HG03558 (cell line): Measurements from ENCODE around the gene MYBL2.
A peak's percentile ranks its signal among the peaks of the same experiment; 100 is the strongest.

Source experiments
- ATAC-seq: cut with Tn5 transposase; IDR thresholded peaks from one replicate; pipeline ENCODE4 v1.9.1; 2021; ENCODE audit warnings: moderate number of reproducible peaks; ENCODE audit not compliant: unreplicated experiment; ENCODE audit errors: extremely low read depth

The MYBL2 gene

DNA sequence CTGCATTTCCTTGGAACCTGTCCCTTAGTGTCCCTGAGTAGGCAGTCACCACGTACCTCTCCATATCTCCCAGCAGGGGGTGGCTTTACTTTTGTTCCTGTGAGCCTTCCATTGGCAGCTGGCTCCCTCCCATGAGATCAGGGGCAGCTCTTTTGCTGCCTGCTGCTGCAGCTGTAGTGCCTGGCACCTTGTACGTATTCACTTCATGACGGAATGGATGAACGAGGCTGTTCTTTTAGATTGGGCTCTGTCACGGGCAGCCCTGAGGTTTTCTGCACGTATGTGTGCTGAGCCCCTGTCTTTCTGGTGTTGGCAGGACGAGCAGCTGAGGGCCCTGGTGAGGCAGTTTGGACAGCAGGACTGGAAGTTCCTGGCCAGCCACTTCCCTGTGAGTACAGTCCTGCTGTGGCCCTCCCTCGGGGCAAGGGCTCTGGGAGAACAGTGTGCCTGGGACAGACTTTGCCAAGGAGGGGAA lies 14.6 kb downstream of the MYBL2 start:
- no peak for ATAC-seq

DNA sequence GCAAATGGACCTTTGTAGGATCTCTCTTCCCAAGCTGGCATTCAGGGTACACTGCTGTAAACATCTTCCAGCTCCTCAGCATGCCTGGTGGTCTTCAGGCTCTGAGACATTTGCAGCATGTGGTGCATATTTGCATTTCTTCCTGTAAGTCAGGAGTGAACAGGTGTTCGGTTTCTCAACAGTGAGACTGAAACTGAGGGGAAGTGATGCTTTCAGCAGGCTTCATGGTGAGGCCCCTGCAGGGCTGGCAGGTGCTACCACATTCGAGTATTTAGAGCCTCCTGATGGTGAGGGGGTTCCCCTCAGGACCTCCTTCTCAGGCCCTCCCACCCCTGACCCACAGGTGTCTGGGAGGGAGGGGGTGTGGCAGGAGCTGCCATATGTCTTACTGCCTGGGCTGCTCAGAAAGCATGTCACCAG lies 15.1 kb downstream of the MYBL2 start:
- peak; percentile 86 for ATAC-seq

DNA sequence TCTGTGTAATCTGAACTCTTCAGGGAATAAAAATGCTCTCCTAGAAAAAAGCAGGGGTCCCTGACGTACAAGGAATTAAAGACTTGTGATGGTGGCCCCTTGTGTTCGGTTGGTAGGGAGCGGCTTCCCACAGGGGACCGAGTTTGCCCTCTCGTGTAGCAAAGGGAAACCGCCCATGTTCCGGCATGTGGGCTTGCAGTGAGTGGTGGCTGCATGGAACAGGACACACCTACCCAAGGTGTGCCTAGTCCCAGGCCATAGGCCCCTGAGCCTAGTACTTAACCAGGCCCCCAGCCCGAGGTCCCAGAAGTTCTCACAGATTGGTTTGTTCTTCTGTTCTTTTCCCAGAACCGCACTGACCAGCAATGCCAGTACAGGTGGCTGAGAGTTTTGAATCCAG lies 15.5 kb downstream of the MYBL2 start:
- peak; percentile 7 for ATAC-seq

DNA sequence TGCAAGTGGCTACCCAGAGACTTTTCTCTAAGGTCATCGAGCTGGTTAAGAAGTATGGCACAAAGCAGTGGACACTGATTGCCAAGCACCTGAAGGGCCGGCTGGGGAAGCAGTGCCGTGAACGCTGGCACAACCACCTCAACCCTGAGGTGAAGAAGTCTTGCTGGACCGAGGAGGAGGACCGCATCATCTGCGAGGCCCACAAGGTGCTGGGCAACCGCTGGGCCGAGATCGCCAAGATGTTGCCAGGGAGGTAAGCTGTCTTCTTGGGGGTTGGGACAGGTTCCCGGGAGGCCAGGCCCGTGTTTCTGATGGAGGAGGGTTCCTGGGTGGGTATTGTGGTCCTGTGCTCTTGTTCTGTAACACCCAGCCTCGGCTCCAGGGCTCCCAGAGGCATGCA lies 19.9 kb downstream of the MYBL2 start:
- no peak for ATAC-seq

DNA sequence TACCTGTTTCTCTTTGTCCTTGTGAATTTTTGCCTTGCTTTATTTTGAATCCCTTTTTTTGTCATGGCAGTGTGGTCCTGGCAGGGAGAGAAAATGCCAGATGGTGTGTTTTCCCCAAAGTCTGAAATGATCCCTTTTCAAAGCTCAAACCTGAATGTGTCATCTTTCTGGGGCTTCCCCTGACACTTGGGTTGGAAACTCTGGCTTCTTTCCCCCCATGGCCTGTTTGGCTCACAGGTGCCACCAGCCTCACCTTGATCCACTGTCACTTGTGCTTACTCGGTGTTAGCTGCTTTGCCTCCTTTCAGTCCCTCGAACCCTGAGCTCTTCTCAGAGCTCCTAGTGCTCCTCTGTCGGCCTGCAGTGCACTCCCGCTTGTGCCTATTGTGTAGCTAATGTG lies 22.3 kb downstream of the MYBL2 start:
- ATAC-seq = no peak

DNA sequence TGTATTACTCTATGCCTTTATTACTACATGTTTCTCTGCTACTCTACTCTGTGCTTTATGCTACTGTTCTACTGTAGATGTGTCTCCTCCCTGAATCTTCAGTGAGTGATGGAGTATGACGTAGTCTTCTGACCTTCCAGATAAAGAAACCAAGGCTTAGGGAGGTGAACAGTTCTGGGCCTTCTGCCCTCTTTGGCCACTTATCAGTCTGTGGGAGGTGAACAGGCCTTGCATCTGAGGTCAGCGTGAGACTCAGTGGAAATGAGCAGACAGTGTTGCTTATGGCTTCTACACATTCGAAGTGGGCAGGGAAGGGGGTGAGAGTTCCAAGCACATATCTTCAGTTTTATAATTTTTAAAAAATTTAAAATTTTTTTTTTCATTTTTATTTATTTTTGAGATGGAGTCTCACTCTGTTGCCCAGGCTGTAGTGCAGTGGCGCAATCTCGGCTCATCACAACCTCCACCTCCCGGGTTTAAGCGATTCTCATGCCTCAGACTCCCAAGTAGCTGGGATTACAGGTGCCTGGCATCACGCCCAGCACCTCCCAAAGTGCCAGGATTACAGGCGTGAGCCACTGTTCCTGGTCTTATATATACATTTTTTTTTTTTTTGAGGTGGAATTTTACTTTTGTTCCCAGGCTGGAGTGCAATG lies 24.2 kb downstream of the MYBL2 start:
- ATAC-seq = no peak

DNA sequence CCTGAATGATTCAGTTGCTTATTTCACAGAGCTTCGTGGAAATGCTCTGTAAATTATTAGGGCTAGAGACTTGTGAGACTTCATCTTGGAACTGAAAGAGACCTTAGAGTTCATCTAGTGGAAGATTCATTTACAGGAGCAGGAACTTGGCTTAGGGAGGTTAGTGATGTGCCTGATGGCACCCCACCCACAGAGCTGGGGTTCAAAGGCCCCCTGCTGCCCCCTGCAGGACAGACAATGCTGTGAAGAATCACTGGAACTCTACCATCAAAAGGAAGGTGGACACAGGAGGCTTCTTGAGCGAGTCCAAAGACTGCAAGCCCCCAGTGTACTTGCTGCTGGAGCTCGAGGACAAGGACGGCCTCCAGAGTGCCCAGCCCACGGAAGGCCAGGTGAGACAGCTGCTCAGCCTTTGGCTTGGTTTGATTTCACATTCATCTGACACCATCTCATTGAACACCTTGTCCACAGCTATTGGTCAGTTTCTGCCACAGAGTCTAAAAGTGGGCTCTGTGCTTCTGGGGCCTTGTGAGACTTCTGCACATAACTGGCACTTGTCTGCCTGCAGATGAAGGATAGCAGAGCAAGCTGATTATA lies 25.1 kb downstream of the MYBL2 start:
- ATAC-seq = no peak

DNA sequence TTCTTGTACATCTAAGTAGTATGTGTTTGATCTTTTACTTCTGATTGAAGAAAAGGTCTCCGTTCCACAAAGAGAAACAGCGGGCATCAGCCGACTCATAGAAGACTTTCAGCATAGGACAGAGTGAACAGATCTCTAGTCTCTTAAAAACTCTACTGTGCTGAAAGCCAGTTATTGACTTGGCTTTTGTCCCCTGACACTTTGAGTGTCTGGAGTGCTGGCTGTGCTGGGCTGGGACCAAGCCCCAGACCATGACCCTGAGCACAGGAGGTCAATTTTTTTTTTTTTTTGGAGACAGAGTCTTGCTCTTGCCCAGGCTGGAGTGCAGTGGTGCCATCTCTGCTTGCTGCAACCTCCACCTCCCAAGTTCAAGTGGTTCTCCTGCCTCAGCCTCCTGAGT lies 27.8 kb downstream of the MYBL2 start:
- ATAC-seq = no peak

DNA sequence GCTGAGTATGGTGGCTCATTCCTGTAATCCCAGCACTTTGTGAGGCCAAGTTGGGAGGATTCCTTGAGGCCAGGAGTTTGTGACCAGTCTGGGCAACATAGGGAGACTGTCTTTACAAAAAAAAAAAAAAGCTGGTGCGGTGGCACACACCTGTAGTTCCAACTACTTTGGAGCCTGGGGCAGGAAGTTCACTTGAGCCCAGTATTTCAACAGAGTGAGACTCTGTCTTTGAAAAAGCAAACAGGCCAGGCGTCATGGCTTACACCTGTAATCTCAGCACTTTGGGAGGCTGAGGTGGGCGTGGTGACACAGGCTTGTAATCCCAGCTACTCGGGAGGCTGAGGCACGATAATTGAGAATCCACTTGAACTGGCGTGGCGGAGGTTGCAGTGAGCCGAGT lies 28.7 kb downstream of the MYBL2 start:
- no peak for ATAC-seq

DNA sequence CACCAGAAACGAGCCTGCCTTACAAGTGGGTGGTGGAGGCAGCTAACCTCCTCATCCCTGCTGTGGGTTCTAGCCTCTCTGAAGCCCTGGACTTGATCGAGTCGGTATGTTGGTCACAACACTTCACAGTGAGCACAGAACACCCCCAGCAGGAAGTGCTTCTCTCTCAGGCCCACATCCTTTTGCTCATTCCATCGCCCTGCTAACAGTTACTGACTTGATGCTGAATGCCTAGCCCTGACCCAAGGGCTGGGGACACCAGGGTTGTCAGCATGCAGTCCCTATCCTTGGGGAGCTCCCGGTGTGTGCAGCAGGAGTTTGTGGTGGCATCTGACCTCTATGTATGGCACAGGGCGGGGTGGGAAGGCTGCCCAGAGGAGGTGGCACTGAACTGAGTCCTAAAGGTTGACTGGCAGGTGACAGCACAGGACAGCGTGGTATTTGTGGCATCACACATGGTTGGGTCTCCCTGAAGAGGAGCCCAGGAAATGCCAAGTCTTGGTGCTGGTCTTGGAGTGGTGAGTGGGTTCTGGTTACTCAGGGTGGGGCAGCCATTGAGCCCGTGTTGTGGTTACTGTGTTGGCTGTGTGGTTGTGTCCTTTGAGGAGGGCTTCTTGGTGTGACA lies 33.1 kb downstream of the MYBL2 start:
- no peak for ATAC-seq

DNA sequence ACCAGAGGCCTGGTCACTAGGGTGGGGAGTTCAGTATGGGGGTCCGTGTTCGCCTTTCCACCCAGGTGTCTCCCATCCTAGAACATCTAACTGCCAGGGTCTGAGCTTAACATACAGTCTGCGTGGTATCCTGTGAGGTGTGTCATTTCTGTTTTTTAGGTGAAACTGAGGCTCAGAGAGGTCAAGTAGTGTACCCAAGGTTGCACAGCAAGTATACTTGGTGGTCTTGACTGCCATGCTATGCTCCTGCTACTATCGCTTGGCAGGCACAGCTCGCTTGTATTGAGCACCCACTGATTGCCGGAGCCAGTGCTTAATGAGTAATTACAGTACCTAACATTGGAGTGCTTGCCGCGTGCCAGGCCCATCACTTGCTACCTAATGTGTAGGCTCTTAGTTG lies 33.7 kb downstream of the MYBL2 start:
- ATAC-seq = no peak

DNA sequence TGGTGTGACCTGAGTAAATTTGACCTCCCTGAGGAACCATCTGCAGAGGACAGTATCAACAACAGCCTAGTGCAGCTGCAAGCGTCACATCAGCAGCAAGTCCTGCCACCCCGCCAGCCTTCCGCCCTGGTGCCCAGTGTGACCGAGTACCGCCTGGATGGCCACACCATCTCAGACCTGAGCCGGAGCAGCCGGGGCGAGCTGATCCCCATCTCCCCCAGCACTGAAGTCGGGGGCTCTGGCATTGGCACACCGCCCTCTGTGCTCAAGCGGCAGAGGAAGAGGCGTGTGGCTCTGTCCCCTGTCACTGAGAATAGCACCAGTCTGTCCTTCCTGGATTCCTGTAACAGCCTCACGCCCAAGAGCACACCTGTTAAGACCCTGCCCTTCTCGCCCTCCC lies 35.6 kb downstream of the MYBL2 start:
- ATAC-seq = no peak

DNA sequence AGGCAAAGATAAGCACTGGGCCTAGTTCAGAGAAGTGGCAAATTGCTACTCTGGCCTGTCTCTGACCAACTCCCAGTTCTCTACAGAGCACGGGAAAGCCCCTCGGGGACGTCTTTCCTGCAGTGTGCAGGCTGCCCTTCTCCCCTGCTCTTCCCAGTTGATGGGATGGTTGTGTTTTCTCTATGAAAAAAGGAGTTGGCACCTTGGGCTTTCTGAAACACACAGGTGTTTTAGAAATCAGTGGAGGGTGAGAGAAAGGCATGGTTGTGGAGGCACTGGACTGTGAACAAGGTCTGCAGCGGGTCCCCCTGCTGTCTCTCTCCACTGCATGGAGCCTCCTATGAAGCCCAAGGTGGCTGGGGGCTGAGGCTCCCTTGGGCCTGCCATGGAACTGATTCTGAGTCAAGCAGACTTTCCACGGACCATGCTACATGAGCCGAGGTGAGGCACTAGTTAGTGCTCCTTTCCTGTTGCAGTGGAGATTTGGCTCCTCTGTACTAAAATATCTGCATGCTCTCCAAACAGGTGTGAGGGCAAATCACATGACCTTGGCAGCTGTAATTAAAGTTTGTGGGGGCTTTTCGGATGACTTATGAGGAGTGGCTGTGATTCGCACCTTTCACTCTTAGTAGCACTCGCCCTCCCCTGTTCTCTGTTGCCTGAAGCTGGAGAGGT lies 43.6 kb downstream of the MYBL2 start:
- peak; percentile 45 for ATAC-seq

DNA sequence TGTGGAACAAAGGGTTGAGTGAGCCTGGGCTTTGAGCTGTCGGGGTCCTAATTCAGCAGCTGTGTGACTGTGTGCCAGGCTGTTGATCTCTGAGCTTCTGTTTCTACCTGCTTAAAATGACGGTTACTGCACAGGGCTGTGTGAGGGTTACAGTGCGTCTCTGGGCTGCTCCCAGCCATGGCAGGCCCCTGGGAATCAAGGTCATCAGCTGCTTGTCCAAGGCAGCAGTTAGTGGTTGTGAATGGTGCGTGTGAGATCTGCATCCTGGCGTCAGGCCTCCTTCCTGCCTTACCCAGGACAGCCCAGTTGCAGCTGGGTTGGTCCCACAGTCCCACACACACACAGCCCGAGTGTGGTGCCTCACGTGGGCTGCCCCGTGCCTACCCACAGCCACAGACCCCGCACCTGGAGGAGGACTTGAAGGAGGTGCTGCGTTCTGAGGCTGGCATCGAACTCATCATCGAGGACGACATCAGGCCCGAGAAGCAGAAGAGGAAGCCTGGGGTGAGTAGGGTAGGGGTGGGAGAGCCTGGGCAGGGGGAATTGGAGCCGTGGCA lies 44.3 kb downstream of the MYBL2 start:
- ATAC-seq = no peak

DNA sequence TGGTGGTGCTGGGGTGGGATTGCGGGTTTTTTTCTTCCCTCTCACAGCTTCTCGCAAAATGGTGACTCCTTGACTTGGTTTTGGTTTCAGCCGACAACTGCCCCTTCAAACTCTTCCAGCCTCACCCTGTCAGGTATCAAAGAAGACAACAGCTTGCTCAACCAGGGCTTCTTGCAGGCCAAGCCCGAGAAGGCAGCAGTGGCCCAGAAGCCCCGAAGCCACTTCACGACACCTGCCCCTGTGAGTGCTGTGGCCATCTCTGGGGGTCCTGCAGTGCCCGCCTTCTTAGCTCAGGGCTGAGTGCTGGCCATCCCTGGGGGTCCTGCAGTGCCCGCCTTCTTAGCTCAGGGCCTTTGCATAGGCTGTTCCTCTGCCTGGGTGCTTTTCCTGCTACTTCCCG lies 48.1 kb downstream of the MYBL2 start:
- no peak for ATAC-seq

DNA sequence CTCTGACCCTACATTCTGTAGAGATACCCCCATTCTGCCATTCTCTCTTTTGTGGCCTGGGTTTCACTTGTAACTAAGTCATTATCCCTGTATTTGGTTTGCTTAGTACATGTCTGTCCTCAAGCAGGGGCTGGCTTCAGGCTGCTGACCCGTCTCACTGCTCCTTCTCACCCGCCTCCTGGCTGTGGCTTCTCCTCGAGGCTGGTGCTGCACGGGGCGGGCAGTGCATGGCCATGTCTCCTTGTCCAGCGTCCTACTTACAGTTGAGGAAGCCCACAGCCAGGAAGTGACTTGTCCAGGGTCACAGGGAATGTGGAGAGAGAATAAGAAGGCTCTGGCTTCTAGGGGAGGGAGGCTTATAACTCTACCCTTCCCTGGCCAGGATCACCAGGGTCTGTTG lies 48.6 kb downstream of the MYBL2 start:
- ATAC-seq = no peak

DNA sequence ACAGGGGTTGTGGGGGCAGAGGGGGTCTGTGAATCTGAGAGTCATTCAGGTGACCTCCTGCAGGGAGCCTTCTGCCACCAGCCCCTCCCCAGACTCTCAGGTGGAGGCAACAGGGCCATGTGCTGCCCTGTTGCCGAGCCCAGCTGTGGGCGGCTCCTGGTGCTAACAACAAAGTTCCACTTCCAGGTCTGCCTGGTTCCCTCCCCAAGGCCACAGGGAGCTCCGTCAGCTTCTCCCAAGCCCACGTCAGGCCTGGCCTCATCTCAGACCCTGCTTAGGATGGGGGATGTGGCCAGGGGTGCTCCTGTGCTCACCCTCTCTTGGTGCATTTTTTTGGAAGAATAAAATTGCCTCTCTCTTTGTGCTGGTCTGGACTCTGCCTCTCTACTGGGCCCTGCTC lies 49.2 kb downstream of the MYBL2 start:
- ATAC-seq = no peak

DNA sequence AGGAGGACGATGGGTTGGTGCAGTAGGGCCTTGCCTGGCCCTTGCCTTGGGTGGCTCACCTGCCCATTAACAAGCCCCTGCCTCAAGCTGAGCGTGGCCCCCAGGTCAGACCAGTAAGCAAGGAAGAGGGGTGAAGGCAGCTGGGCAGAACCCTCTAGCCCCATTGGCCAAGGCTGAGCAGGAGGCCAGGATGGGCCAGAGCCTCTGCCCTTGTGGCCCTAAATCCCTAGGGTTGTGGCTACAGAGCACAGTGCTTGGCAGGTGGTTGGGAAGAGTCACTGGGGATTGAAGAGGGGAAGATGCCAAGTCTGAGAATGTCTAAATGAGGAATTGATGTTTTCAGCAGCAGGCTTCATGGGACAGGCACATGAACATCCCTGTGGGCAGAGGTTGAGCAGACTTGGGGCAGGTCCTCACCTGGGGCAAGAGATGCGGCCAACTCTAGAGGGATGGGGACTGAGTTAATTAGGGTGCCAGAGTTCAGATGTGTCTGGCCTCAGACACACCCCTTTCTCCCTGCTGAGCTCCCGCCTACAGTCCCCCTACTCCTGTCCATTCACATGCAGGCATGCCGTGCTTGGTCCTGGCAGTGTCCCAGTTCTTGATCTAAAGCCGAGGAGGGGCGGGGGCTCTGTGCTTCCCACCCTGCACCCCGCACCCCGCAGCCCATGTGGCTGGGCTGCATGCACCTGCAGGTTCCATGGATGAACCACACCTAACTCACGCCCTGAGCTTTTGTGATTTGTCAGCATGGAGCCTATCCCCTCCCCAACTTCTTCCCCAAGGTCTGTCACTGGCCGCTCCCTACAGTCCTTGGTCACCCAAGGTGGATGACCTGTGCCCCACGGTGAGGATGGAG lies 50.1 kb downstream of the MYBL2 start:
- ATAC-seq = no peak

DNA sequence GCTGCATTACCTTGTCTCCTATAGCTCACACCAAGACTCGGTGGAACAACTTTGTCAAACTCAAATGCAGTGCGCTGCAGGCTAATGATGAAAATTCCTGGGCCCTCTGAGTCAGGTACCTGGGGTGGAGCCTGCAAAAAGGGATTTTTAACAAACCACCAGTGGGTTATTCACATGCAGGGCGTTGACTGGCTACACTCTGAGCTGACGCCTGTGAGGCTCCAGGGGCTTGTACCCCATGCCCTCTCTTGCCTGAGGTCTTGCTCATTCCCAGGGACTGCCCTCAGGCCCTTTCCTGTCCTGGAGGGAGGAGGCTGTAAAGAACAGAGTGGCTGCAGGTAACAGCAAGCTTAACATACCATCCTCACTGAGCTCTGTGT lies 50.7 kb downstream of the MYBL2 start:
- ATAC-seq = no peak

DNA sequence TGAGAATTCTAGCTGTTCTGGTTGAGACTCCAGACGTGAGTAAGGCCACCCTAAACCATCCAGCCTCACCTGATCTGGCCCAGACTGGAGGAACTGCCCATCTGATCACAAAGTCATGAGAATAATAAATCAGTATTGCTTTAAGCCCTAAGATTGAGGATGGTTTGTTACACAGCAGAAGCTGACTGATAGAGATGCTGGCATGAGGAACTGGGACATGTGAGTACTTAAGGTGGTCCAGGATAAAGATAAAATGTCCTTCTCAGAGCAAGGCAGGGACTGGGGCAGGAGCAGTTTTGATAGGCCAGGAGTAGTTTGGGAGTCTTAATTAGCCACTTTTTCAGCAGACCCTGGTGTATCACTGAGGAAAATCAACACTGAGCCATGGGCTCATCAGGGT lies 53.1 kb downstream of the MYBL2 start:
- ATAC-seq = no peak
